B cell (primary cell): ENCODE results near the gene GRK3. TPM values are rescaled to one million over a fixed set of nuclear protein-coding genes. Genes with fewer than 3 reads are reported as not detected.

Source experiments
- ATAC-seq: fragments of 200-7000 bp; cut with Tn5 transposase; one replicate; pipeline ENCODE4 v1.10.0; 2021; ENCODE audit warnings: low read depth, mild to moderate bottlenecking, moderate number of reproducible peaks, moderate library complexity
- CTCF ChIA-PET: fragments of 350-600 bp; sonication (Branson Sonifier 250); formaldehyde crosslinking; loops from one replicate; lab custom pipeline; 2021; ENCODE audit warnings: antibody characterized with exemption, inconsistent platforms; lab: Charles Lee
- POLR2A ChIA-PET: fragments of 350-600 bp; sonication (Branson Sonifier 250); formaldehyde crosslinking; loops from one replicate; lab custom pipeline; 2021; ENCODE audit warnings: antibody characterized with exemption; lab: Charles Lee
- DNase-seq: peaks from one replicate; pipeline ENCODE4 v3.0.0; 2013
- H2AFZ ChIP-seq: 2 replicates; pipeline ENCODE4 v1.6.1; 2012; ENCODE audit warnings: mild to moderate bottlenecking, low read depth, low read length; ENCODE audit not compliant: insufficient read depth, poor library complexity, severe bottlenecking
- H3K27ac ChIP-seq, 2 donors: 1 replicate in 1 of 2; 2 replicates in 1 of 2; pipeline ENCODE4 v1.5.1; 2012 to 2013; ENCODE audit warnings: low read length in 2 of 2, mild to moderate bottlenecking in 2 of 2, moderate library complexity in 1 of 2
- H3K27me3 ChIP-seq, 4 experiments: fragments of 200-600 bp in 1 of 4; sonication (generic) in 1 of 4; replicated peaks in 1 of 4; 1 replicate in 2 of 4; 2 replicates in 2 of 4; pipeline versions ENCODE4 v1.6.1 to v1.7.0; 2013 to 2016; ENCODE audit warnings: low read length in 3 of 4, mild to moderate bottlenecking in 2 of 4, mixed read lengths in 1 of 4, moderate library complexity in 1 of 4; ENCODE audit not compliant: insufficient read depth in 4 of 4, control insufficient read depth in 3 of 4; ENCODE audit errors: control extremely low read depth in 1 of 4
- H3K36me3 ChIP-seq, 2 experiments: replicated peaks in 1 of 2; 1 replicate in 1 of 2; 2 replicates in 1 of 2; pipeline versions ENCODE4 v1.6.1 to v1.7.1; 2013; ENCODE audit warnings: low read length in 1 of 2; ENCODE audit not compliant: insufficient read depth in 2 of 2, control insufficient read depth in 1 of 2; ENCODE audit errors: control extremely low read depth in 1 of 2, extremely low read depth in 1 of 2
- H3K4me1 ChIP-seq, 2 donors: fragments of 200-600 bp in 1 of 2; sonication (generic) in 1 of 2; 1 replicate in 1 of 2; 2 replicates in 1 of 2; pipeline versions ENCODE4 v1.5.1 to v1.6.1; 2013 to 2017; ENCODE audit warnings: low read length in 2 of 2; ENCODE audit not compliant: control insufficient read depth in 2 of 2, insufficient read depth in 2 of 2
- H3K4me2 ChIP-seq: replicated peaks from 2 replicates; pipeline ENCODE3; 2012; ENCODE audit warnings: mild to moderate bottlenecking, low read depth, low read length; ENCODE audit not compliant: poor library complexity, severe bottlenecking
- H3K4me3 ChIP-seq, 5 experiments: fragments of 200-600 bp in 1 of 5; sonication (generic) in 1 of 5; 1 replicate in 3 of 5; 2 replicates in 2 of 5; pipeline versions ENCODE4 v1.5.1 to v1.7.0; 2011 to 2016; ENCODE audit warnings: low read length in 4 of 5, mild to moderate bottlenecking in 4 of 5, low read depth in 2 of 5, control low read depth in 1 of 5, moderate library complexity in 1 of 5; ENCODE audit not compliant: insufficient read depth in 1 of 5; ENCODE audit errors: control extremely low read depth in 1 of 5, extremely low read depth in 1 of 5
- H3K79me2 ChIP-seq: fragments of 200-600 bp; sonication (generic); one replicate; pipeline ENCODE4 v1.6.0; 2016; ENCODE audit warnings: low read length; ENCODE audit not compliant: control insufficient read depth, insufficient read depth
- H3K9ac ChIP-seq: fragments of 200-600 bp; sonication (generic); 2 replicates; pipeline ENCODE4 v1.6.1; 2017; ENCODE audit warnings: mild to moderate bottlenecking, low read length, moderate library complexity
- H3K9me3 ChIP-seq, 3 donors: one replicate each; pipeline versions ENCODE4 v1.6.1 to v1.7.1; 2013; ENCODE audit warnings: low read length in 2 of 3; ENCODE audit not compliant: control insufficient read depth in 2 of 3, insufficient read depth in 1 of 3; ENCODE audit errors: control extremely low read depth in 1 of 3
- H4K20me1 ChIP-seq: 2 replicates; pipeline ENCODE4 v1.6.0; 2012; ENCODE audit warnings: mild to moderate bottlenecking, low read length; ENCODE audit not compliant: insufficient read depth, control insufficient read depth, poor library complexity, severe bottlenecking
- H3K27ac Mint-ChIP-seq: one replicate; pipeline ENCODE4 v1.8.0; 2021; ENCODE audit warnings: mixed read lengths
- H3K27me3 Mint-ChIP-seq: one replicate; pipeline ENCODE4 v1.8.0; 2021; ENCODE audit warnings: mixed read lengths
- H3K4me1 Mint-ChIP-seq: one replicate; pipeline ENCODE4 v1.8.0; 2021; ENCODE audit warnings: mixed read lengths
- H3K4me3 Mint-ChIP-seq: one replicate; pipeline ENCODE4 v1.8.0; 2021; ENCODE audit warnings: mixed read lengths
- H3K9me3 Mint-ChIP-seq: one replicate; pipeline ENCODE4 v1.8.0; 2022; ENCODE audit warnings: mixed read lengths; ENCODE audit not compliant: insufficient read depth
- EZH2 ChIP-seq: IDR thresholded peaks from 2 replicates; pipeline ENCODE4 v1.6.1; 2012; ENCODE audit warnings: borderline replicate concordance, low read depth, mild to moderate bottlenecking, moderate library complexity, low read length; ENCODE audit not compliant: insufficient read depth, poor library complexity, severe bottlenecking
- WGBS: methylation state at CpG from one replicate; pipeline ENCODE4 v1.1.5; 2013; ENCODE audit warnings: missing lambda C conversion rate; ENCODE audit not compliant: insufficient coverage; 5-methylcytosine and 5-hydroxymethylcytosine counted together
- intact Hi-C: fragments of 100-400 bp; cut with micrococcal nuclease; formaldehyde crosslinking; loops from one replicate; pipeline ENCODE4 v1.10.0; 2022
- polyA plus RNA-seq: library from polyadenylated mRNA; depleted of rRNA; stranded (reverse); fragments of >200 nt; gene quantifications from 2 replicates; pipeline ENCODE4 v1.2.3, GENCODE V29; 2012
- total RNA-seq, 2 donors: library from RNA; stranded (reverse); fragments of 120-200 nt in 1 of 2; gene quantifications; 1 replicate in 1 of 2; 2 replicates in 1 of 2; pipeline versions ENCODE4 v1.2.3 to v1.2.4, GENCODE V29; 2013 to 2022
- TF ChIP-seq, protein P1 (sequence below): fragments of 200-600 bp; IDR thresholded peaks from one replicate; pipeline ENCODE4 v1.8.0; 2022; ENCODE audit warnings: antibody characterized with exemption, mild to moderate bottlenecking

GRK3 gene
- total and polyA plus RNA-seq, 2 donors (not counting 1 experiment from before 2014, with no cell fraction given), result 17.6 to 61.0 TPM

DNA sequence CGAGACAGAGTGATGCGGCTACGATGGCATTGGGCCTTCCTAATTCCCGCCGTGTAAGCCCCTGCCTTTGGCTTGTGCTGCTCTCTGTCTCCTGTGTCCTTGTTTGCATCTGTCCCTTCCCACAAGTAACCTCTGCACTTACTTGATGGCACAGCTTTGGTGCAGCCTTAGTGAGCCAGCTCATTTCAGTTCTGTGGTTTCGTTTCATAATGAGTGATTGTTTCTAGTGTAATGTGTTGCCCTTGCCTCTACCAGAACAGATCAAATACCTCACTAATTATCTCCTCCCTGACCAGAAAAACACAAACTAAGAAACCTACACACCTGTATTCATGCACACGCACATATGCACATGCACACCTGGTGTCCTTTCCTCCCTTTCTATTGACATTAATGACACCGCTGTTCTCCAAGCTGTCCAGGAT, 58.8 kb downstream of the GRK3 start:
- H3K9me3 ChIP-seq, result no peaks in the 10 kb centered on the region
- peak overlapping the region; percentile 50 for H3K27ac Mint-ChIP-seq
- H3K4me2 ChIP-seq, result no peak overlapping the region
- 72% methylated on average over 7 of the region's 8 CpGs for WGBS
- no peaks in the 10 kb centered on the region for H3K9me3 Mint-ChIP-seq
- H2AFZ ChIP-seq, result no peak overlapping the region
- peak overlapping the region; percentile 30 for H3K4me3 Mint-ChIP-seq
- ATAC-seq (no peak), DNase-seq (no peak)
- H3K79me2 ChIP-seq, result peaks cover 90% of the 10 kb centered on the region
- peaks cover 0 to 9% of the 10 kb centered on the region in 2 experiments for H3K36me3 ChIP-seq
- no peaks in the 10 kb centered on the region for H3K27me3 ChIP-seq
- intact Hi-C loops, result no loop called here
- peaks cover 37 to 41% of the 10 kb centered on the region in 2 donors for H3K4me1 ChIP-seq
- ChIA-PET POLR2A (no interaction called here), CTCF (interaction anchor here (1.3 to 2.7 kb wide), 4 partner anchors 11 to 79 kb away, joined by 3 to 12 read pairs (median 4); no protein-coding TSS in a partner anchor)
- H3K27ac ChIP-seq, result no peak overlapping the region
- H3K9ac ChIP-seq, result no peak overlapping the region
- H4K20me1 ChIP-seq, result peaks cover 87% of the 10 kb centered on the region
- H3K4me1 Mint-ChIP-seq, result peaks cover 64% of the 10 kb centered on the region
- TF ChIP-seq, protein P1, sequence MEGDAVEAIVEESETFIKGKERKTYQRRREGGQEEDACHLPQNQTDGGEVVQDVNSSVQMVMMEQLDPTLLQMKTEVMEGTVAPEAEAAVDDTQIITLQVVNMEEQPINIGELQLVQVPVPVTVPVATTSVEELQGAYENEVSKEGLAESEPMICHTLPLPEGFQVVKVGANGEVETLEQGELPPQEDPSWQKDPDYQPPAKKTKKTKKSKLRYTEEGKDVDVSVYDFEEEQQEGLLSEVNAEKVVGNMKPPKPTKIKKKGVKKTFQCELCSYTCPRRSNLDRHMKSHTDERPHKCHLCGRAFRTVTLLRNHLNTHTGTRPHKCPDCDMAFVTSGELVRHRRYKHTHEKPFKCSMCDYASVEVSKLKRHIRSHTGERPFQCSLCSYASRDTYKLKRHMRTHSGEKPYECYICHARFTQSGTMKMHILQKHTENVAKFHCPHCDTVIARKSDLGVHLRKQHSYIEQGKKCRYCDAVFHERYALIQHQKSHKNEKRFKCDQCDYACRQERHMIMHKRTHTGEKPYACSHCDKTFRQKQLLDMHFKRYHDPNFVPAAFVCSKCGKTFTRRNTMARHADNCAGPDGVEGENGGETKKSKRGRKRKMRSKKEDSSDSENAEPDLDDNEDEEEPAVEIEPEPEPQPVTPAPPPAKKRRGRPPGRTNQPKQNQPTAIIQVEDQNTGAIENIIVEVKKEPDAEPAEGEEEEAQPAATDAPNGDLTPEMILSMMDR, result no peak
- no peak for TF ChIP-seq EZH2
- no peak overlapping the region for H3K4me3 ChIP-seq
- no peaks in the 10 kb centered on the region for H3K27me3 Mint-ChIP-seq

DNA sequence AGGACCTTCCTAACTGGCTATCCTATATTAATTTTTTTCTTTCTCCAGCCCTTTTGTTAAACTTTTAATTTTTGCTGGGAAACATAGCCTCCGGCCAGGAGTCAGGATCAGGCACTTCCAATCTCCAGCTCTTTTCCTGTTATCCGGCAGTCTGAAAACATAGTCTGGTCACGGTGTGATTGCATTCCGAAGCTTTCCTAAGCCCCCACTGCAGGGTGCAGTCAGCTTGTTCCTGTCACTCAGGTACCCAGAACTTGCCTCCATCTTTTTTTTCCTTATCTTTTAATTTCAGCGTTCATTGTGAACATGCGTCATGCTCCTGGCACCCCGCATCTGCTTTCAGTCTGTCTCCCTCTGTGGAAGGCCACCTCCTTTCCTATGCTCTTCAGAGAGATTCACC, 59.4 kb downstream of the GRK3 start:
- no peaks in the 10 kb centered on the region for H3K27me3 ChIP-seq
- WGBS, result 98% methylated on average over 7 of the region's 7 CpGs
- H3K4me1 Mint-ChIP-seq, result peaks cover 58% of the 10 kb centered on the region
- intact Hi-C loops, result no loop called here
- peaks cover 90% of the 10 kb centered on the region for H3K79me2 ChIP-seq
- no peak overlapping the region for H3K27ac Mint-ChIP-seq
- ChIA-PET POLR2A (no interaction called here), CTCF (interaction anchor here (1.3 to 2.7 kb wide), 4 partner anchors 11 to 80 kb away, joined by 3 to 12 read pairs (median 4); no protein-coding TSS in a partner anchor)
- no peak overlapping the region for H2AFZ ChIP-seq
- no peak overlapping the region for H3K4me3 ChIP-seq
- no peaks in the 10 kb centered on the region for H3K9me3 ChIP-seq
- no peak overlapping the region for H3K9ac ChIP-seq
- no peak overlapping the region for H3K4me2 ChIP-seq
- ATAC-seq (no peak), DNase-seq (no peak)
- H3K36me3 ChIP-seq, result peaks cover 0 to 9% of the 10 kb centered on the region in 2 experiments
- no peak overlapping the region for H3K27ac ChIP-seq
- TF ChIP-seq EZH2, result no peak
- TF ChIP-seq, protein P1, result no peak
- no peaks in the 10 kb centered on the region for H3K9me3 Mint-ChIP-seq
- peaks cover 87% of the 10 kb centered on the region for H4K20me1 ChIP-seq
- no peaks in the 10 kb centered on the region for H3K27me3 Mint-ChIP-seq
- no peak overlapping the region for H3K4me3 Mint-ChIP-seq
- H3K4me1 ChIP-seq, result peaks cover 37 to 41% of the 10 kb centered on the region in 2 donors
